Measurements from ENCODE around the gene ZDHHC14.
"Not testable (repeated sequence)": the region's sequence is repeated elsewhere in the genome, so short reads cannot be mapped to it uniquely, and the experiment has no call there.

The ZDHHC14 gene

GRCh38 chr6:157570752-157571151, 189.8 kb downstream of the ZDHHC14 start:
- H3K4me3 ChIP-seq (ENCODE audit: low read length): no peak overlapping the region
- no peak for TF ChIP-seq CTCF (conservative IDR thresholded peaks at IDR 0.05; ENCODE audit: low read depth, low read length)
- no peak for DNase-seq (ENCODE audit: low read depth)

- TF ChIP-seq CTCF (conservative IDR thresholded peaks at IDR 0.05; ENCODE audit: low read depth, low read length): no peak
- no peak overlapping the region for H3K4me3 ChIP-seq (ENCODE audit: low read length)
- no peak for DNase-seq (ENCODE audit: low read depth)
These were observed 190.3 kb downstream of the ZDHHC14 start for GRCh38 chr6:157571269-157571668.

DNA sequence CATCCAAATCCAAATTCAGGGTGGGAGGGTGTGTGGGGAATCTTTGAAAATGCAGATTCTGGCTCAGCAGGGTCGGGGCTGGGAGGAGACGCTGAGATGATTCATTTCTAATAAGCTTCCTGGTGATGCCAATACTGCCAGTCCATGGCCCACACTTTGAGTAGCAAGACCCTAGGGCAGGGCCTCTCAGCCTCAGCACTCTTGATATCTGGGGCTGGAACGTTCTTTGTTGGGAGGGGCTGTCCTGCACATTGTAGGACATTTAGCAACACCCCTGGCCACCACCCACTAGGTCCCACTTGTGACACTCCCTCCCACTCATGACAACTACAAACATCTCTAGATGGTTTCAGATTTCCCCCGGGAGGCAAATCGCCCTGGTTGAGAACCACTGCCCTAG, 191.0 kb downstream of the ZDHHC14 start:
- no peak for TF ChIP-seq CTCF (conservative IDR thresholded peaks at IDR 0.05; ENCODE audit: low read depth, low read length)
- H3K4me3 ChIP-seq (ENCODE audit: low read length): no peak overlapping the region
- DNase-seq (ENCODE audit: low read depth): no peak

DNA sequence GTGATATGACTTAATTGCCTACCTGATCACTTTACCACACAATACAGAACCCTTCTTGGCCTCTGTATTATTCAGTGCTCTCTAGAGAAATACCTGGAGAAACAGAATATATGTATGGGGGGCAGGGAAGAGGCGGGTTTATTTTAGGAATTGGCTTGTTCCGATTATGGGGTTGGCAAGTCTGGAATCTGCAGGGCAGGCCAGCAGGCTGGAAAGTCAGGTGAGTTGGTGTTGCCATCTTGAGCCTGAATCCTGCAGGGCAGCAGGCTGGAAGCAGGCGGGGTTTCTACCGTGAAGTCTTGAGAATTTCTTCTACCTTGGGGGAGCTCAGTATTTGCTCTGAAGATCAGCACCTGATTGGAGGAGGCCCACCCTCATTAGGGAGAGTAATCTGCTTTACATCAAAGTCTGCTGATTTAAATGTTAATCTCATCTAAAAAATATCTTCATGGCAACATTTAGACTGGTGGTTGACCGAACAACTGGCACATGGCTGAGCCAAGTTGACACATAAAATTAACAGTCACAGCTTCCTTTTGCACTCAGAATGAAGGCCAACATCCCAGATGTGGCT, 193.9 kb downstream of the ZDHHC14 start:
- no peak for DNase-seq (ENCODE audit: low read depth)
- H3K4me3 ChIP-seq (ENCODE audit: low read length): no peak overlapping the region
- no peak for TF ChIP-seq CTCF (conservative IDR thresholded peaks at IDR 0.05; ENCODE audit: low read depth, low read length)

DNA sequence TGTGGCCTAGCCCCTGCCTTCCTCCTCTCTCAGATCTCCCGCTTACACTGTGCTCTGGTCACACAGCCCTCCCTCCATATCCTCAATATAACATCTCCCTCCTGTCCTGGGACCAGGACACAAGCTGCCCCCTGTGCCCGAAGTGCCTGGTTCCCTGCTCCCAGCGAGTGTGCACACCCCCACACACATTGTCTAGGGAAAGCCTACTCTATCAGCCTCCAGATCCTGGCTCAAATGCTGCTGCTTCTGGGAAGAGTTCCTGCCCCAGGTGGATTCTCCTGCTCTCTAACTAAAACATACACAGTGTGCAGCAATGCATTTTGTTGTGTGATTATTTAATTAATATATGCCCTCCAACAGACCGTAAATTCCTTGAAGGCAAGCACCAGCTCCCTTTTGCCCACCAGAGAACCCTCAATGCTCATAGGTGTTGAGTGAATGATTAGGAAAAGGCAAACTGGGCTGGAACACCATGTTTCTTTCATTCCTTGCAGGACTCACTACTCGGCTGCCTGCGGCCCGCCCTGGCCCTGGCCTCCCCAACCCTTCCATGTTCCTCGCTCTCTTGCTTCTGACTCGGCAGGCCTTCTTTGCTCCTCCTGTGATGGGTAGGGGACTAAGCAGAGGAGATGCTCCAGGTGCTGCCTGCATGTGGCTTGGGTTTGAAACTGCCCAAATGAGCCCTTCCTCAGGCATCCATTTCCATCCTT, 194.6 kb downstream of the ZDHHC14 start:
- TF ChIP-seq CTCF (conservative IDR thresholded peaks at IDR 0.05; ENCODE audit: low read depth, low read length): no peak
- H3K4me3 ChIP-seq (ENCODE audit: low read length): no peak overlapping the region

GRCh38 chr6:157576991-157577390, 196.0 kb downstream of the ZDHHC14 start:
- H3K4me3 ChIP-seq (ENCODE audit: low read length); DNase-seq (ENCODE audit: low read depth): not testable (repeated sequence)

More for the DNA sequence above, 194.6 kb downstream of the ZDHHC14 start:
- DNase-seq (ENCODE audit: low read depth): no peak

GRCh38 chr6:157578527-157578926, 197.5 kb downstream of the ZDHHC14 start:
- not testable (repeated sequence) for DNase-seq (ENCODE audit: low read depth); H3K4me3 ChIP-seq (ENCODE audit: low read length)

DNA sequence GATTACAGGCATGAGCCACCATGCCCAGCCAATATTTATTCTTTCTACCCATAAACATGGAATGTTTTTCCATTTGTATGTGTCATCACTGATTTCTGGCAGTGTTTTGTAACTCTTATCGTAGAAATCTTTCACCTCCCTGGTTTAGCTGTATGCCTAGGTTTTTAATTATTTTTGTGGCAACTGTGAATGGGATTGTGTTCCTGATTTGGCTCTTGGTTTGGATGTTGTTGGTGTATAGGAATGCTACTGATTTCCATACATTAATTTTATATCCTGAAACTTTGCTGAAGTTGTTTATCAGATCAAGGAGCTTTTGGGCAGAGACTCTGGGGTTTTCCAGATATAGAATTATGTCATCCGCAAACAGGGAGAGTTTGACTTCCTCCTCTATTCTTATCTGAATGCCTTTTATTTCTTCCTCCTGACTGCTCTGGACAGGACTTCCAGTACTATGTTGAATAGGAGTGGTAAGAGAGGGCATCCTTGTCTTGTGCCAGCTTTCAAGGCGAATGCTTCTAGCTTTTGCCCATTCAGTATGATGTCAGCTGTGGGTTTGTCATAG, 198.6 kb downstream of the ZDHHC14 start:
- TF ChIP-seq CTCF (conservative IDR thresholded peaks at IDR 0.05; ENCODE audit: low read depth, low read length): no peak
- no peak for DNase-seq (ENCODE audit: low read depth)
- no peak overlapping the region for H3K4me3 ChIP-seq (ENCODE audit: low read length)

Measured in retinal pigment epithelial cell (primary cell).